H7 (cell line): ENCODE measurements around the gene DECR2. TPM values are rescaled to one million over a fixed set of nuclear protein-coding genes. Genes with fewer than 3 reads are reported as not detected.
"Not testable (repeated sequence)": the region's sequence is repeated elsewhere in the genome, so short reads cannot be mapped to it uniquely, and the experiment has no call there.

Source experiments
- DNase-seq: peaks from one replicate; pipeline ENCODE4 v3.0.0; 2012
- H3K27me3 ChIP-seq: 2 replicates; pipeline ENCODE4 v1.6.0; 2011; ENCODE audit warnings: mild to moderate bottlenecking, low read length; ENCODE audit not compliant: control insufficient read depth, insufficient read depth
- H3K36me3 ChIP-seq: replicated peaks from 2 replicates; pipeline ENCODE4 v1.5.1; 2011; ENCODE audit warnings: low read length; ENCODE audit not compliant: control insufficient read depth, insufficient read depth
- H3K4me3 ChIP-seq: 2 replicates; pipeline ENCODE4 v1.5.1; 2011; ENCODE audit warnings: low read depth, mild to moderate bottlenecking, control low read depth, low read length, moderate library complexity; ENCODE audit not compliant: insufficient read depth
- total RNA-seq: library from RNA; depleted of rRNA; stranded (reverse); fragments of >200 nt; shearing (Covaris generic); gene quantifications from 2 replicates; pipeline ENCODE4 v1.2.3, GENCODE V29; 2014

The DECR2 gene
- total RNA-seq, 1 experiment from 2014 or later: 20.1 TPM

- H3K27me3 ChIP-seq, H3K4me3 ChIP-seq, DNase-seq, H3K36me3 ChIP-seq: not testable (repeated sequence)
These were observed 39.0 kb upstream of the DECR2 start for GRCh38 chr16:362702-362999.

GRCh38 chr16:363110-363765, 38.4 kb upstream of the DECR2 start:
- Histone ChIP-seq H3K4me3 (no peak overlapping the region), H3K36me3 (peaks cover 10% of the 10 kb centered on the region), H3K27me3 (no peaks in the 10 kb centered on the region)
- peak; percentile 76 for DNase-seq

- H3K4me3 ChIP-seq: no peak overlapping the region
- H3K36me3 ChIP-seq: peaks cover 15% of the 10 kb centered on the region
- H3K27me3 ChIP-seq: no peaks in the 10 kb centered on the region
- no peak for DNase-seq
These were observed 37.8 kb upstream of the DECR2 start for GRCh38 chr16:363766-364490.

GRCh38 chr16:364595-365491, 36.8 kb upstream of the DECR2 start:
- peaks cover 18% of the 10 kb centered on the region for H3K36me3 ChIP-seq
- no peak overlapping the region for H3K4me3 ChIP-seq
- DNase-seq: no peak

GRCh38 chr16:366476-366875, 35.2 kb upstream of the DECR2 start:
- no peaks in the 10 kb centered on the region for H3K27me3 ChIP-seq
- H3K4me3 ChIP-seq: no peak overlapping the region

More at GRCh38 chr16:364595-365491, 36.8 kb upstream of the DECR2 start:
- H3K27me3 ChIP-seq: no peaks in the 10 kb centered on the region

GRCh38 chr16:367333-367903, 34.3 kb upstream of the DECR2 start:
- Histone ChIP-seq H3K36me3 (peaks cover 19% of the 10 kb centered on the region), H3K4me3 (no peak overlapping the region), H3K27me3 (no peaks in the 10 kb centered on the region)
- DNase-seq: no peak

More at GRCh38 chr16:366476-366875, 35.2 kb upstream of the DECR2 start:
- peaks cover 18% of the 10 kb centered on the region for H3K36me3 ChIP-seq
- DNase-seq: no peak

GRCh38 chr16:368388-369158, 33.1 kb upstream of the DECR2 start:
- no peaks in the 10 kb centered on the region for H3K27me3 ChIP-seq
- no peak overlapping the region for H3K4me3 ChIP-seq
- DNase-seq: no peak

DNA sequence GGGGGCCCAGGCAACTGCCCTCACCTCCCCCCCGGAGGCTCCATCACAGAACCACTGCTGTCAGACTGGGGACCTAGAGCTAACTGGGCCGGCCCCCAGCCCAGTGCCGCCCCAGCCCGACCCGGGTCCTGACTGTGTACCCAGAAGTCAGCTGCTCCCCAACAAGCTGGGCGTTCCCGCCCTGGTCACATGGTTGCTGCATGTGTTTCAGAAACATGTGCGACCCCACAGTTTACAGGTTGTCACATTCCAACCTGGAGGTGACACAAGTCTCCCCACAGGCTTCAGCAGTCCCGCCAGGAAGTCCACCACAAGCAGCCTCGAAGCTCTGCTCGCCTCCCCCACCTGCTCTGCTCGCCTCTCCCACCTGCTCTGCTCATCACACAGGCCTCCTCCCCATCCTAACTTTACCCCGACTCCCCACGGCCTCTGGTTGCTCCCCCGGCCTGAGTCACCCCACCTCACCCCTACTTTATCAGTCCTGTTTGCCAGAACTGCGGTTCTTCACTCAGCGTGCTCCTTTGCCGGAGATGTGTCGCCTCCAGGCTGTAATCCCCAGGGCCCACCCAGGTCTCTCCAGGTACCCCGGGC, 32.3 kb upstream of the DECR2 start:
- H3K4me3 ChIP-seq: peak overlapping the region; percentile 50
- DNase-seq: no peak
- no peaks in the 10 kb centered on the region for H3K27me3 ChIP-seq
- peaks cover 23% of the 10 kb centered on the region for H3K36me3 ChIP-seq

More at GRCh38 chr16:368388-369158, 33.1 kb upstream of the DECR2 start:
- peaks cover 23% of the 10 kb centered on the region for H3K36me3 ChIP-seq

- peak; percentile 93 for DNase-seq
- Histone ChIP-seq H3K36me3 (peaks cover 27% of the 10 kb centered on the region), H3K4me3 (peak overlapping the region; percentile 50), H3K27me3 (no peaks in the 10 kb centered on the region)
These were observed 31.7 kb upstream of the DECR2 start for GRCh38 chr16:369866-370436.

DNA sequence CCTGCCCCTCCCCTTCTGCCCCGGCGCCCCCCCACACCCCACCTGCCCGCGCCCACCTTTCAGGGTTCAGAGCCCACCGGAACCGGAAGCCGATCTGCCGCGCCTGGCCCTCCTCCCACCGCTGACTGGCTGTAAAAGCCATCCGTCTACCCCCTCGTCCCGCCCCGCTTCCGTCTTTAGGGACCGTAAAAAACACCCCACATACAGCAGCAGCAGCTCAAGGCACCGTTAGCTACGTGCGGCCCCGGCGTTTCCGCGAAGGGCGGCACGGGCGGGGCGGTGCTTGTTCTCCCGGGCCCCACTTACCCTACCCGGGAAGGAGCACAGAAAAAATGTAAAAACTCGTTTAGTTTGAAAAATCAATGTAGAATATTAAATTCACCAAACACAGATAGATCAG, 31.2 kb upstream of the DECR2 start, which contains the start of gene MRPL28:
TSS of gene MRPL28 (minus strand) at position 96 of the 400 bp plus-strand sequence. CDS start 320 bp downstream, outside the sequence.
- peak; percentile 100 for DNase-seq
- Histone ChIP-seq H3K36me3 (peaks cover 29% of the 10 kb centered on the region), H3K4me3 (peak within 1 kb of the TSS; percentile 50), H3K27me3 (no peaks in the 10 kb centered on the region)

GRCh38 chr16:370979-371514, 30.6 kb upstream of the DECR2 start:
- H3K36me3 ChIP-seq: peaks cover 29% of the 10 kb centered on the region
- no peak overlapping the region for H3K4me3 ChIP-seq
- DNase-seq: peak; percentile 79
- H3K27me3 ChIP-seq: no peaks in the 10 kb centered on the region

DNA sequence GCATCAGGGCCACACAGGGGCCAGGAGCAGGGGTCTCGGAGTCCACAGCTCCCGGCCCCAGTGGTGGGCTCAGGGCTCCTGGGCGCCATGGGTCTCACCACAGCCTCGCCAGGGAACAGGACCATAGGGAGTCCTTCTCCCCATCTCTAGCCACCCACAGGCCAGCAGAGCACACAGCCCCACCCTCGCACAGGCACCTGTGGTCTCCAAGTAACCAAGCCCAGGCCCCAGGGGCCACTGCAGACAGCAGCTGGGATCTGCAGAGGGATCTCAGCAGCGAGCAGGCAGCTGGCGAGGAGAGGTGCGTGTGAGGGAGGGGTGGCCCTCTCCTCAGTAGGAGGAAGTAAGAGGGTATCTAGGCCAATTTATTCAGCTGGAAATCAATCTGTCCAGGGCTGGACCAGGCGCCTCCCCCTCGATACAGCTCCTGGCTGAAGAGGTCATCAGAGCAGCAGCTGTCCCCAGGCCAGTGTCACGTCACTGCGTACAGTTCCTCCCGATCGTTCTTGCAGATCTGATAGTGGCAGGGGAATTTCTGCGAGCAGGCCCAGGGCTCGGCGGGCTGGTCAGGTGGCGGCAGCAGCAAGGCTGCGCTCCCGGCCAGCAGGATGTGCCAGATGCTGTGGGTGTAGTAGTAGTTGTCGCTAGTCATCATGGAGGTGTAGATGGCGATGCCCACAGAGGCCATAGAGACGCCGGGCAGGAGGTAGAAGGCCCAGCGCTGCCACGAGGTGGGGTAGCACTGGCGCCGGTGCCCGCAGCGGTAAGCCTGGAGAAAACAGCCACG, 30.0 kb upstream of the DECR2 start:
- no peaks in the 10 kb centered on the region for H3K27me3 ChIP-seq
- H3K4me3 ChIP-seq: no peak overlapping the region
- peaks cover 30% of the 10 kb centered on the region for H3K36me3 ChIP-seq
- no peak for DNase-seq
